Testis (tissue), 3 donors: Measurements from ENCODE around the gene SYNDIG1. TPM values are rescaled to one million over a fixed set of nuclear protein-coding genes. Genes with fewer than 3 reads are reported as not detected.
"Not testable (repeated sequence)": the region's sequence is repeated elsewhere in the genome, so short reads cannot be mapped to it uniquely, and the experiment has no call there.

ENCODE experiments used
- DNase-seq: peaks from one replicate; pipeline ENCODE4 v3.0.0-alpha.2; 2019
- H3K27ac ChIP-seq, 2 donors: fragments of 200-600 bp; sonication (generic); one replicate each; pipeline ENCODE4 v1.5.1; 2019
- H3K27me3 ChIP-seq: fragments of 200-600 bp; sonication (generic); one replicate; pipeline ENCODE4 v1.5.1; 2019
- H3K36me3 ChIP-seq: fragments of 200-600 bp; sonication (generic); one replicate; pipeline ENCODE4 v1.5.1; 2017; ENCODE audit warnings: low read depth; ENCODE audit errors: missing control alignments
- H3K4me1 ChIP-seq: fragments of 200-600 bp; sonication (generic); one replicate; pipeline ENCODE4 v1.5.1; 2019
- H3K4me3 ChIP-seq, 2 donors: fragments of 200-600 bp; sonication (generic); one replicate each; pipeline ENCODE4 v1.5.1; 2017 to 2019
- H3K9me3 ChIP-seq: fragments of 200-600 bp; sonication (generic); one replicate; pipeline ENCODE4 v1.5.1; 2017
- POLR2A ChIP-seq: fragments of 450-650 bp; IDR thresholded peaks from one replicate; pipeline ENCODE4 v1.6.1; 2017; ENCODE audit warnings: antibody characterized with exemption, mild to moderate bottlenecking, moderate library complexity
- WGBS, 2 donors: methylation state at CpG; one replicate each; pipeline ENCODE4 v1.1.5; 2018; 5-methylcytosine and 5-hydroxymethylcytosine counted together
- intact Hi-C: fragments of 100-400 bp; cut with DNase I; formaldehyde crosslinking; loops from one replicate; pipeline ENCODE4 v1.15.1; 2023; ENCODE audit warnings: low total_unique reads
- polyA plus RNA-seq: library from polyadenylated mRNA; stranded (reverse); fragments of 350-450 nt; fragmentation: Illumina TruSeq; extraction: RNeasy Lipid Tissue Mini Kit (QIAGEN cat#74804); gene quantifications from one replicate; pipeline ENCODE4 v1.2.3, GENCODE V29; 2014; ENCODE audit warnings: low read depth, low replicate concordance; ENCODE audit not compliant: insufficient read depth
- total RNA-seq, 2 donors: library from RNA; depleted of rRNA; stranded (reverse); fragments of >200 nt; gene quantifications; one replicate each; pipeline ENCODE4 v1.2.3, GENCODE V29; 2016
- TF ChIP-seq, protein P1 (sequence below), 3 experiments: fragments of 450-650 bp in 2 of 3; fragments of 200-600 bp in 1 of 3; sonication (generic) in 1 of 3; IDR thresholded peaks; one replicate each; pipeline ENCODE4 v1.5.1; 2016 to 2019; ENCODE audit warnings: antibody characterized with exemption in 3 of 3, mild to moderate bottlenecking in 2 of 3, moderate library complexity in 1 of 3

The SYNDIG1 gene
- total and polyA plus RNA-seq, 3 donors from 2014 or later, result 2.1 to 3.2 (median 2.8) TPM

- 90 to 93% methylated on average over 21 of the region's 21 CpGs for WGBS, 2 donors
- no peaks in the 10 kb centered on the region for H3K27me3 ChIP-seq
- no peaks in the 10 kb centered on the region for H3K4me1 ChIP-seq
- TF ChIP-seq, protein P1, sequence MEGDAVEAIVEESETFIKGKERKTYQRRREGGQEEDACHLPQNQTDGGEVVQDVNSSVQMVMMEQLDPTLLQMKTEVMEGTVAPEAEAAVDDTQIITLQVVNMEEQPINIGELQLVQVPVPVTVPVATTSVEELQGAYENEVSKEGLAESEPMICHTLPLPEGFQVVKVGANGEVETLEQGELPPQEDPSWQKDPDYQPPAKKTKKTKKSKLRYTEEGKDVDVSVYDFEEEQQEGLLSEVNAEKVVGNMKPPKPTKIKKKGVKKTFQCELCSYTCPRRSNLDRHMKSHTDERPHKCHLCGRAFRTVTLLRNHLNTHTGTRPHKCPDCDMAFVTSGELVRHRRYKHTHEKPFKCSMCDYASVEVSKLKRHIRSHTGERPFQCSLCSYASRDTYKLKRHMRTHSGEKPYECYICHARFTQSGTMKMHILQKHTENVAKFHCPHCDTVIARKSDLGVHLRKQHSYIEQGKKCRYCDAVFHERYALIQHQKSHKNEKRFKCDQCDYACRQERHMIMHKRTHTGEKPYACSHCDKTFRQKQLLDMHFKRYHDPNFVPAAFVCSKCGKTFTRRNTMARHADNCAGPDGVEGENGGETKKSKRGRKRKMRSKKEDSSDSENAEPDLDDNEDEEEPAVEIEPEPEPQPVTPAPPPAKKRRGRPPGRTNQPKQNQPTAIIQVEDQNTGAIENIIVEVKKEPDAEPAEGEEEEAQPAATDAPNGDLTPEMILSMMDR (IDR thresholded peaks at IDR 0.05), result no peak
- TF ChIP-seq POLR2A, result no peak
- no peak overlapping the region for H3K27ac ChIP-seq
- intact Hi-C loops, result no loop called here
- DNase-seq, result no peak
- no peaks in the 10 kb centered on the region for H3K36me3 ChIP-seq
- H3K4me3 ChIP-seq, result no peak overlapping the region
- no peaks in the 10 kb centered on the region for H3K9me3 ChIP-seq
Measured at GRCh38 chr20:24504331-24505285, 35.2 kb downstream of the SYNDIG1 start.

DNA sequence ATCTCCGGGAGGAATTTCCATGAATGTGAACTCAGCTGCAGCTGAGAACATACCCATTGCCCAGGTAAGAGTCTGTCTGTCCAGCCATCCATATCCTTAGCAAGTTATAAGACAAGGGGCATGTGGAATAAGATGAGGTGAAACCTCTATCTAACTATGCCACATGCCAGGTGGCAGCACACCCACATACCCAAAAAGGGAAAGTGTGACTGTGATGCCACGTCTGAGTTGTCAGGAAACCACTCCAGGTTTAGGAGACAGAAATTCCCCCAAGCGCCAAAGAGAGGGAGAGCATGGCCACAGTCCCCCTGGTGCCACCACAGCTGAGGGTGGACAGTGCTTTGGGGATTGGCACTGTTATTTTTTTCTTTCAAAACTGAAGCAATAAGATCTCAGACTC is 36.7 kb downstream of the SYNDIG1 start:
- DNase-seq, result no peak
- no peak overlapping the region for H3K27ac ChIP-seq
- no peaks in the 10 kb centered on the region for H3K4me1 ChIP-seq
- no peaks in the 10 kb centered on the region for H3K27me3 ChIP-seq
- 78 to 90% methylated on average over 3 of the region's 3 CpGs for WGBS, 2 donors
- intact Hi-C loops, result no loop called here
- no peaks in the 10 kb centered on the region for H3K36me3 ChIP-seq
- TF ChIP-seq POLR2A, result no peak
- TF ChIP-seq, protein P1 (IDR thresholded peaks at IDR 0.05), result no peak
- no peak overlapping the region for H3K4me3 ChIP-seq
- H3K9me3 ChIP-seq, result no peaks in the 10 kb centered on the region

DNA sequence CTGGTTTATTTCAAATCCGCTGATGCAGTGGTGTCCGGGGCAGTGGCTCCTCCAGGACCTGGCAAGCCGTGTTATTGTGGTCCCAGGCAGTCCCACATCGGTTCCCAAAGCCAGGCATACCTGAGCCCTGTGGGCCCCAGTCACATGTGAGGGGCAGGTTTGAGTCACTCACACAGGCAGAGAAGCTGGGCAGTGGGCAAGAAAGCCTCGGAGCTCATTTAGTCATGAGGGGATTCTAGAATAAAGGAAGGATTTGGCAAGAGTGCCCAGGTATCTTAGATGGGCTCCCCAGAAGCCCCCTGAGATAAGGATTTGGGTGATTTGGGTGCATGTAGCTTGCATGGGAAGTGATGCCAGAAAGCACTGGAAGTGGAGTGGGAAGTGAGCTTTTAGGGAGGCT is 37.3 kb downstream of the SYNDIG1 start:
- TF ChIP-seq POLR2A, result no peak
- TF ChIP-seq, protein P1 (IDR thresholded peaks at IDR 0.05), result no peak
- Histone ChIP-seq H3K4me1 (no peaks in the 10 kb centered on the region), H3K36me3 (no peaks in the 10 kb centered on the region), H3K27me3 (no peaks in the 10 kb centered on the region), H3K9me3 (no peaks in the 10 kb centered on the region), H3K4me3 (no peak overlapping the region), H3K27ac (no peak overlapping the region)
- intact Hi-C loops, result no loop called here
- DNase-seq, result no peak
- WGBS, 2 donors, result 91 to 98% methylated on average over 3 to 5 of the region's 5 CpGs

DNA sequence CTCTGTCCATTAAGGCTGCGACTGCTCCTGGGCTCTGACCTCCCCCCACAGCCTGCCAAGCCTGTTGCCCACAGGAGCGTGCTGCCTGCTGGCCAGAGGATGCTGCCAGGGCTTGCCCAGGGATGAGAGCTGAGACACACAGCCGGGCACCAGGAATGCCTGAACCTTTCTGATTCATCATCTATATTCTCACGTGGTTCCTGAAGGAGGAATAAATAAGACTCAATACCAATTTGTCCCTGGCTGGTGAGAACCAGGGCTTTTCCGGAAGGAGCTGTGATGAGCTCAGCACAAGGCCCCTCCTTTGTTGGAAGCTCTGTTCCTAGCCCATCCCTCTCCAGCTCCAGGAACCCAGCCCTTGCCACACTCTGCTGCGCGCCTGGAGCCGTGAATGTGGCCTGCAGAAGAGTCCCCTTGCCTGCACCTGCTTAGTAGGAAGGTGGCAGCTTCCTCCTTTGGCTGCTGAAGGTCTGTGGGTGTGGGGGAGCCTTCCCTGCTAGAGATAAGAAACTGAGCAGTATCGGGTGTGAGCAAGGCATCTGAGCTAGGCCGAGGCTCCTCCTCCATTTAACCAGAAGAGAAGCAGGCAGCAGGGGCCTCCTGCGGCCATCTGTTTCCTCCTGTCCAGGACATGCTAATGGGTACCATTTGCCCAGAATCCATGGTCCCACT is 37.9 kb downstream of the SYNDIG1 start:
- WGBS, 2 donors, result 71 to 74% methylated on average over 6 to 11 of the region's 11 CpGs
- Histone ChIP-seq H3K9me3 (no peaks in the 10 kb centered on the region), H3K36me3 (no peaks in the 10 kb centered on the region), H3K27ac (no peak overlapping the region), H3K27me3 (no peaks in the 10 kb centered on the region), H3K4me3 (no peak overlapping the region), H3K4me1 (no peaks in the 10 kb centered on the region)
- TF ChIP-seq POLR2A, result no peak
- TF ChIP-seq, protein P1 (IDR thresholded peaks at IDR 0.05), result no peak
- intact Hi-C loops, result no loop called here
- DNase-seq, result no peak

DNA sequence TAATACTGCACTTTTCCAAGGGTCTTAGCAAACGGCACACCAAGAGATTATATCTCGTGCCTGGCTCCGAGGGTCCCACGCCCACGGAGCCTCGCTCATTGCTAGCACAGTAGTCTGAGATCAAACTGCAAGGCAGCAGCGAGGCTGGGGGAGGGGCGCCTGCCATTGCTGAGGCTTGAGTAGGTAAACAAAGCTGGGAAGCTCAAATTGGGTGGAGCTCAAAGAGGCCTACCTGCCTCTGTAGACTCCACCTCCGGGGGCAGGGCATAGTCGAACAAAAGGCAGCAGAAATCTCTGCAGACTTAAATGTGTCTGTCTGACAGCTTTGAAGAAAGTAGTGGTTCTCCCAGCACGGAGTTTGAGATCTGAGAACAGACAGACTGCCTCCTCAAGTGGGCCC is 43.0 kb downstream of the SYNDIG1 start:
- H3K4me1 ChIP-seq, H3K27ac ChIP-seq, H3K9me3 ChIP-seq, H3K36me3 ChIP-seq, DNase-seq, intact Hi-C loops, H3K27me3 ChIP-seq, H3K4me3 ChIP-seq: not testable (repeated sequence)
- WGBS, 2 donors, result 85 to 86% methylated on average over 7 to 11 of the region's 11 CpGs
